ENCODE measurements around the gene ADCY5.

The ADCY5 gene

DNA sequence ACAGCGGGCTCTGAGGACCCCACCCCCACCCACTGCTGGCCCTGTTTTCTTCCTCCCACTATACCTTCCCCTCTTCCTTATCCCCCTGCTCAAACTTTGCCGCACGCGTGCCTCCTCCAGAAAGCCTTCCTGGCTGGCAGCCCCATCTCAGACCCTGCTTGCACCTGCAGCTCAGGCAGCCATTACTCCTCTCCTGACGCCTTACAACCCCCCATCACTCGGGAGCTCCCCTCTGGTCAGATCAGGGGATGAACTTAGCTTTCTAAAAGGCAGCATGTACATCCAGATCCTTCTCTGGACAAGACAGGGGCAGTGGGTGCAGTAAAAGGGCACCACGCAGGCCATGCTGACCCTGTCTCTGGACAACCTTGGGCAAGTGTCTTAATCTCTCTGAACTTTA is 152.6 kb downstream of the ADCY5 start:
- Histone ChIP-seq H3K27ac (no peak overlapping the region), H3K4me3 (no peak overlapping the region)

DNA sequence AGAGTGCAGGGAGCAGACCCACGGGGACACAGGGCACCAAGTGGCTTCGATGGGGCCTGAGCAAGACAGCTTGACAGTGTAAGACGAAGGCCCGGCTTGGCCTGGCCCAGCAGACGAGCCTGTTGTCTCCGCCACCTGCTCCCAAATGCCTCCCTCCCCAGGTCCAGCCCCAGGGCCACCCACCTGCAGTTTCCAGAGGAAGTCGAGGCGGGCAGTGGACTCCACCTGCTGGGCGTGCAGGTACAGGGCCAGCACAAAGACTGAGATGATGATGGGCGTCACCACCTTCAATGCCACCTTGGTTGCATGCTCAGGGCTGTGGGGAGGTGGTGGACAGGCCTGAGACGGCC is 153.0 kb downstream of the ADCY5 start:
- Histone ChIP-seq H3K27ac (no peak overlapping the region), H3K4me3 (no peak overlapping the region)

DNA sequence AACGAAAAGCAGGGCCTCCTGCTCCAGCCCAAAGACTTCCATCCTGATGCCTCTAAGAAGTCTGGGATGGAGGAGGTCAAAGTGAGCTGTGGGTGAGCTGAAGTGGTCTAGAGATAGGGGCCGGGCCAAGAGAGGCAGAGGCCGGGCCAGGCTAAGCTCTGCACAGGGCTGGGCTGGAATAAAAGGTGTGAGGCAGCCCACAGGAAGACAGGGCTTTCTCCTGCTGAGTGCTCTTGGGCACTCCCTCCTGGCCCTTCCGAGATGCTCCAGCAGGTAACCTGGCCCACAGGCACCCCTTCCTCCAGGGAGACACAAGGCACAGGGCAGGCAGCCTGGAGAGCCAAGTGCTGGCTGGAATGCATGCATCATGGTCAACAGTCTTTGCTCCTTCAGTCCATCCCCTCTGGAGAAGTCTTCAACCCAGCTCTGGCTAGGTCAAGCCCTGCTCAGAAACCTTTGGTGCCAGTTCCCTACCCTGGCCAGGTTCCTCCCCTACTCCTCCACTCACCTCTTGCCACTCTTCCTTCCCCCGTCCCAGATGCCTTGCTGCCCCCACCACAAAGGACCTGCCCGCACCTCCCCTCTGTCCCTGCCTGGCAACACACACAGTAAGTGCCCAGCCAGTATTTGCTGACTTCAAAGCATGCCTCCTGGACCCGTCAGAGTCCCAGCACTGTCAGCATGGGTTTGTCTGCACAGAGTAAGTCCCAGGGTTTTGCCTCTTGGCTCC is 153.6 kb downstream of the ADCY5 start:
- no peak overlapping the region for H3K27ac ChIP-seq
- H3K4me3 ChIP-seq: no peak overlapping the region

DNA sequence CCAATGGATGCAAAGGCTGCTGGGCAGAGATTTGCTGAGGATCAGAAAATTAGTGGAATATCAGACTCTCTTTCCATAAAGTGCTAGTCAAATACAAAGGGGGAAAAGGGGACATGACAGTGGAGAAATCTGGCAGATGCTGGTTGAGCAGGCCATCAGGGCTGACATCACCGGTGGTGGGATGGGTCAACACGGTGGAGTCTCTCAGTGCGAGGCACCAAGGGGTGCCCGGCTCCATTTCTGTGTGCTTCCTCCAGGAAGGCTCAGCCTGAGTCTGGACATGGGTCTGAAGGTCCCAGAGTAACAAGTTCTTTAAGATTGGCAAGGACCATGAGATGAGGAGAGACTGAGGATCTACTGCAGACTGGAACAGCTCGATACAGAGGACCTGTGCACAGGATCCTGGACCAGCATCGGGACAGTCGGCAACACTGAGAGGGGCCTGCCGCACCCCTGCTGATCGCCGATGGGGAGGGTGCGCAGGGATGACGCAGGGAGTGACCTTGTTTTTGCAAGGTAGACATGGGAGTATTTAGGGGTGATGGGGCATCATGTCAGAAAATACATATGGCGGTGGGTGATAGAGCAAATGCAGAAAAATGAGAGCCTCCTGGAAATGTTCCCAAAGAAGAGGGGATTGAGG is 154.5 kb downstream of the ADCY5 start:
- Histone ChIP-seq H3K27ac (no peak overlapping the region), H3K4me3 (no peak overlapping the region)

DNA sequence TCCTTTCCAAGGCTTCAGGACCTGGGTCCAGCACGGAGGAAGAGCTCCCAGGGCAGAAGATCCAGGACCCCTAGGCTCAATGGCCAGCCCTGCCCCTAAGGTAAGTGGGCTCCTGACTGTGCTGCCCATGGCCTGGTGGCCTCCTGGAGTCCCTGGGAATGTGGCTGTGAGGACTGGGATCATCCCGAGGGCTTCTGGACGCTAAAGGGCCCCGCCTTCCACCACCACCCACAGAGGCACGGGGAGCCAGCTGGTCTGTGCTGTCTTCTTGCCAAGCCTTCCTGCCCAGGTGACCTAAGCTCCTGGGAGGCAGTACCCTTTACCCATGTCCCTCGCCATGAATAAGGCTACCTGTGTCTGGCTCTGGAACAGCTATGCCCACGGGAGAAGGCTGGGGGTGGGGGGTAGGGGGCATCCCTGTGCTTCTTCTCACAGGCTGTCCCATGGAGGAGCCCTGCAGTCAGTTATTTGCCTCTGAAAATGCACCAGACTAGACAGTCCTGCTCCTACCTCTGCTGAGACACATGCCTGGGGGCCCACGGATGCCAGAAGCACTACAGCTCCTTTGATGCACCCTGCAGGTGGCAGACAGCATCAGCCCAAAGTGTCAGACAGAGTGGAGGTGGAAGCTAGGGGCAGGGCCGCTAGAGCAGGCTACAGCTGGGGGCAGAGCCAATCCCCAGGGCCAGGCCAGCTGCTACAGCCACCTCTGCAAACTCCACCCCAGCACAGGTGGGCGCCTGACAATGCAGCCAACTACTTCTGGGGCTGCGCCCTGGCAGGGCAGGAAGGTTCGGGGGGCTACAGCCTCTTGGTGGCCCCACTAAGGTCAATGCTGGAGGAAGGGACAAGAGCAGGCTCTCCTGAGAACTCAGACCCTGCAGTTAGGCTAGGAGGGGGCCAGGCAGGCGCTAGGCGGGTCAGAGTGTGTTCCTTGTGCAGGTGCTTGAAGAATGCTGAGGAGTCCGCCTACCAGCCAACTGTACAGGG is 156.3 kb downstream of the ADCY5 start:
- H3K27ac ChIP-seq: no peak overlapping the region

DNA sequence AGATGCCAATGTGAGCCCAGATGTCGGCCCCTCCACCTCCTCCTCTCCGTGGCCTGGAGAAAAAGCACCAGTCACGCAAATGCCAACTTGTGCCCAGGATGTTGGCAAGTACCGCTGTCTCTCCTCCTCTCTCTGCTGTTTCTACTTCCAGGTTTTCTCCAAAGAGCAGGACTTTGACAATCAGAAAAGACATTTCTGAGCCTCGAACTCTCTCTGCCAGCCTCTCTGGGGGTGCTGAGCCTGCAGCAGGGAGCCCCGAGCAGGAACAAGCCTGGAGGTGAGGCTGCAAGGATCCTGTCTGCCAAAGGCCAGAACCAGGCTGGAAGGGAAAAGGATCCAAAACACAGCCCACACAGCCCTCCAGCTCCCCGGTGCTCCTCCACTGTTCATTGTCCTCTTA is 157.5 kb downstream of the ADCY5 start:
- no peak overlapping the region for H3K27ac ChIP-seq
- H3K4me3 ChIP-seq: no peak overlapping the region

More for the DNA sequence above, 156.3 kb downstream of the ADCY5 start:
- H3K4me3 ChIP-seq: no peak overlapping the region

DNA sequence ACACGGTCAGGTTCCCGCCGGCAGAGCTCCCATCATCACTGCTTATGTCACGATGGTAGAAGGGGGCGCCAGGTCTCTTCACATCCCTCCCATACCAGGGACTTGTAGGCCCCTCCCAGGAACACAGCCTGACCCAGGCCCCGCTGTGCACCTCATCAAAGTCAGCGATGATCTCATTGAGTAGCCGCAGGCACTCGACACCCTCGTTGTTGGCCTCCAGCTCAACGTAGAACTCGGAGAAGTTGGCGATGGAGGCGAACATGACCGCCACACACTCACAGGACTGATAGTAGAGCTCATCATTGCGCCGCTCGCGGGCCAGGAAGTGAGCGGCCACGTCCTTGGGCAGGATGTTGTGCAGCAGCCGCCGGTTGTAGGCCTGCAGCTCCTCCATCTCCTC is 157.9 kb downstream of the ADCY5 start:
- Histone ChIP-seq H3K4me3 (no peak overlapping the region), H3K27ac (no peak overlapping the region)

DNA sequence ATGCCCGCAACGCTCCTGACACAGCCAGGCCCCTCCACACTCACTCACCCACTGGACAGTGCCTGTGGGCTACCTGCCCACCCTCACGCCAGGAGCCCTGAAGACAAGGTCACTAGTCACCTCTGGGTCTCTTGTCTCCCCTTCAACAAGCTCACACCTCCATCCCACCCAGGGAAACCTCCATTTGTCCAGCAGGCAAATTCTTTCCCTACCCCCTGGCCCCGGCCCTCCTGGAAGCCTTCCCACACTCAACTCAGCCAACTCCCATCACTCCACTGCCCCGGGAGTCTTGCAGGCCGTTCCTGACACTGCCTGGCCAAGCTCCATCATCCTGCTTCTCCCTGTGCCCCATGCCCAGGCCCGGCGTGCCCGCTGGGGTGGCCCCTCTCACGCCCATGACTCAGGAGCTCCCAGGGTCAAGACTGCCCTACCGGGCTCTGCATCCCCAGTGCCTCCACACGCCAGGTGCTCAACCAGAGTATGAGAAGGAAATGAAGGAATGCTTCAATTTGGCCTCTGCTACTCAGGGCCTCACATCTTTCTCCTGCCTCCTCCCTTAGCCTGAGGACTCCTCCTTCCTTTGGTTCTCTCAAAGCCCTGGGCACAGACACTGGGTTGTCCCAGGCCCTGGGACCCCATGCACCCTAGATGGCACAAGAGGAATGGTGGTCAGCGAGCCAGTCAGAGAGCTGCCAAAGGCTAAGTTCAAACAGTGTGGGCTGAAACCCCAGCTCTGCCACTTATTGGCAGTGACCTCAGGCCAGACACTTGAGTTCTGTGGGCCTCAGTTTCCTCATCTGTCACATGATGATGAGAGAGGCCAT is 158.6 kb downstream of the ADCY5 start:
- Histone ChIP-seq H3K27ac (no peak overlapping the region), H3K4me3 (no peak overlapping the region)

DNA sequence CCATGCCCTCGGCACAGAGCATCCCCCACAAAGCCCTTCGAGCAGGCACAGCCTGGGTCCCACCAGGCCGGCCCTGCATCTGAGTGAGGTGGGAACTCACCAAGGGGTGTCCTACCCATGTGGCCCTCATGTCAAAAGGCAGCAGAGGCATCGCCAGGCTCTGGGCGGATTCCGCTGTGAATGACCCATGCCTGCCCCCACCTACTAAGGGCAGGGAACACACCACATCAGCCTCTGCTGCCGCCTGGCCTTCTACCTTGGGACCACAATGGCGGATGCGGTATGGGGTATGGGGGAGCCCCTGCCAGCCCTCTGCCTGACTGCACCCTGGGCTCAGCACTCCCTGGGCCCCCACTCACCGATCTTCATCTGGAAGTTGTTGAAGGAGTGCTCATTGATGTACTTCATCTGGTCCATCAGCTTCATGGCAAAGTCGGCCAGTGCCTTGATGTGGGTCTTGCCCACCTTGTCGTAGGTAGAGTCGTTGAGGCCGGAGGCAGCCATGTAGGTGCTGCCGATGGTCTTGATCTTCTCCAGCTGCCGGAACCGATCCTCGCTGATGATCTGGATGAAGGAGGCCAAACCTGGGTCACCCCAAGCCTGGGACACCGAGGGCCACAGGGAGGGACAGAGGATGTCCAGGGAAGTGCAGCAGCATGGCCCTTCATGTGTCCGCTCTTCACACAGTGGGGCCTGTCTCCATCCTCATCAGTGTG is 159.3 kb downstream of the ADCY5 start:
- no peak overlapping the region for H3K27ac ChIP-seq

DNA sequence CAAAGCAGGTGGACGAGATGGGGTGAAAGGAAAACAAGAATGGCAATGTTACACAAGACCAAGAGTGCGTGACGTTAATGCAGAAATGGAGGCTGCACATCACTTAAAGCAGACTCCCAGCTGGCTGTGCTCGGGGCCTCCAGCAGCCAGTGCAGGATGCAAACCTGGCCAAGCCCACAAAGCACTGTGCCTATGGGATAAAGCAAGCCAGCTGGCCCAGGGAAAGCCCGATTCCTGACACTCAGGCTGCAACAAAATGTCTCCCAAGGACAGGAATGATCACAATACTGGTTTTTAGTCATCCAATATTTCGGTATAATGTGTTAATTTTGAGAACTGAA is 161.0 kb downstream of the ADCY5 start:
- Histone ChIP-seq H3K4me3 (no peak overlapping the region), H3K27ac (no peak overlapping the region)

More for the DNA sequence above, 159.3 kb downstream of the ADCY5 start:
- no peak overlapping the region for H3K4me3 ChIP-seq

DNA sequence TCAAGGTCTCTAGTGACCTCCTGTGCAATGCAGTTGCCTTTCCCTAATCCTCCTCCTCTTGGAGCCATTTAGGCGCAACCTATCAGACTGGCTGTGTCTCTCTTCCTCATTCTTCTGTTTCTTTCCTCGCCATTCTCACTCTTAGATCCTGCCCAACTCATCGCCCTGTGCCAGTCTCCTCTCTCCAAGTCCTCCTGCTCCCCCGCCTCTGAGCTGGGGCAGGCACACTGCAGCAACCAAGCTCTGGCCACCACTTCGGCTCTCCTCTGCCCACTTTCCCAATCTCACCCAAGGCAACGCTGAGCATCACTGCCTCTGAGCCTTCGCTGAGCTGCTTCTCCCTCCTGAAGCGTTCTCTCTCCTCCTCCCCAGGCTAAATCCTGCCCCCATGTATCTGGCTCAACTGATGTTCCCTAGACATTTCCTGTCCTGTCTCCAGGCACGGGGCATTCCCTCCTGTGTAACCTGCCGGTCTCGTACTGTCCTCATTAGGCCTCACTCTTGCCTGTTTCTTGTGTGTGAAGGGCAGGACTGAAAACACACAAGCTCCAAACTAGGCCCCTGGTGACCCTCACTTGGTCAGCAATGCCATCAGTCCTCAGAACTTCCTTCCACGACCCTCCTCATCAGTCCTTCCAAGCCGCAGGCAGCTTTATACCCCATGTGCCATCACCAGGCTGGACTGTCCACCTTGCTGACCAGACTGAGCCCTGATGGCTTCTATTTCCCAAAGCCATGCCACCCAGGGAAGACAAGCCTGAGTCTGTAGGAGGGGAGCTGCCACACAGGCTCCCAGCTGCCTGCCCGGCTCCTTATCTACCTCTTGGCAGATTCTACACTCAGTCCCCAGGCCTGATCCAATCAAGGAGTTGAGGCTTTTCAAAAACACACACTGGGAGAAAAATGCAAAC is 161.6 kb downstream of the ADCY5 start:
- Histone ChIP-seq H3K4me3 (no peak overlapping the region), H3K27ac (no peak overlapping the region)

DNA sequence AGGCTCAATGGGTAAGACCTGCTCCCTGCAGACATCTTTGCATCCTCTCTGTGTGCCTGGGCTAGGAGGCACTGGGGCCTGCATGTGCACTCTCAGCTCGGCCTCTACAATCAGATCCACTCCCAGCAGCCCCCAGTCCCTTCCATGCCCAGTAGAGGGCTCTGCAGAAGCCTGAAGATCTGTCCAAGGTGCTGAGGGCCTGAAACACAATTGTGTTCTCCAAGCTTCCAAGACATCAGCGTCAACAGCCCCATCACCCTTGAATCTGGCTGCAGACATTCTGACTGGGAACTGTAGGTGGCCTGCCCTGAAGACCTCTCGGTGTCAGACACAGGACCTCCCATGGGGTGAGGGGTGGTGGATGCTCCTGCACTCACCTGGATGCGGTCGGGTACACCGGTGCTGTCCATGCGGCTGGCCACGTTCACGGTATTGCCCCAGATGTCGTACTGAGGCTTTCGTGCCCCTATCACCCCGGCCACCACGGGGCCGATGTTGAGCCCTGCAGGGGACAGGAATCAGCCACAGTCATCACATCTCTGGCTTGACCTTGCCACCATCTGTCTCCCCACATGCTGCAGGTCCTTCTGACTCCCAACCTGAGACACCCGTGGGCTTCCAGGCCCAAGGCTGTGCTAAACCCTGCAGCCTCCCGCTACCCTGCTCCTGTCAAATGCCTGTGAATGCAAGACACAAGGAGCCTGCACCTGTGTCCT is 162.4 kb downstream of the ADCY5 start:
- Histone ChIP-seq H3K27ac (no peak overlapping the region), H3K4me3 (no peak overlapping the region)

DNA sequence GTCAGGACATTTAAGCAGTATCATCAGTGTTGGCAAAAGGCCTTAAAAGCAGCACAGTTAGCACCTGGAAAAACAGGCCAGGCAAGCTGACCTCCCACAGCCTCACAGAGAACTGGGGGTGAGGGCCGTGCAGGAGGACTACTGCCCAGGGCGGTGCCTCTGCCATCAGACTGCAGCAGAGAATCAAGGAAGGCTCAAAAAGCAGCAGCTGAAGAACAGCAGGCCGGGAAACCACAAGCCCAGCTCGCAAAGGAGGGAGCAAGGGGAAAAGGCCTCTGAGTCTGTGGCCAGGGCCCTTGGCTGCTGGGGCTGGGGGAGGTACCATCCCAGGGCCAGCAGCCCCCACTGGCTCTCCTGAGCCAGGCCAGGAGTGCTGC is 163.0 kb downstream of the ADCY5 start:
- Histone ChIP-seq H3K27ac (no peak overlapping the region), H3K4me3 (no peak overlapping the region)

DNA sequence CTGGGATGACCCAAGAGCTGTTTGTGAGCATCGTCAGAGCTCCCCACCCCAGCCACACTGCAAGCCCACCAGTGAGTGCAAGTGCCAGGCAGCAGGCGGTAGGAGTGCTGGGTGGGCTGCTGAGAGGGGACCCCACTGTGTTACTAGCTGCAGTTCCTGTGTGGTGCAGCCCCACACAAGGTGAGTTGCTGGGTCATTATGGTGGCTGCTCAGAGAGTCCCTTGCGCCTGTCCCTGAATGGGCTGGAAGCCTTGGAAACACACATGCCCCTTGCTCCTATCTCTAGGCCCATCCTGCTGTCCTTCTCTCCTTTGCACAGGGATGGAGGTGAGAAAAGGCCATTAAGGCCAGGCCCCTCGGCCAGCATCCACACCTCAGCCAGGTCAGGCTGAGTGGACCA is 163.4 kb downstream of the ADCY5 start:
- no peak overlapping the region for H3K27ac ChIP-seq

DNA sequence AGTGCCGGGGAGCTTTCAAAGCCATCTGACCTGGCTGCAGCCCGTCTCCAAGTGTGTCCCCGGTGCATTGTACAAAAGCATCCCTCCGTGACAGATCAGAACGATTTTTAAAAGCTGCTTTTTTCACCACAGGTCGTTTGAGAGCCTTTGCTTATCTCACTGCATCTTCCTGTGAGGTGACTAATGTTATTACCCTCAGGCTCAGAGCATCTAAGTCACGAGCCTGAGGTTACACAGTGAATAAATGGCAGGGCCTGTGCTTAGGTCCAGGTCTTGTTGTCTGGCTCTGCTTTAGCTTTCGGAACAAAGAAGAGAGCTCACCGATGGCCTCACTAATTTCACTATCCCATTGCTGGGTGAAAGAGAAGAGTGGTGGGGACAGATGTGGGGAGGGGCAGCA is 163.8 kb downstream of the ADCY5 start:
- Histone ChIP-seq H3K27ac (no peak overlapping the region), H3K4me3 (no peak overlapping the region)

More for the DNA sequence above, 163.4 kb downstream of the ADCY5 start:
- H3K4me3 ChIP-seq: no peak overlapping the region

DNA sequence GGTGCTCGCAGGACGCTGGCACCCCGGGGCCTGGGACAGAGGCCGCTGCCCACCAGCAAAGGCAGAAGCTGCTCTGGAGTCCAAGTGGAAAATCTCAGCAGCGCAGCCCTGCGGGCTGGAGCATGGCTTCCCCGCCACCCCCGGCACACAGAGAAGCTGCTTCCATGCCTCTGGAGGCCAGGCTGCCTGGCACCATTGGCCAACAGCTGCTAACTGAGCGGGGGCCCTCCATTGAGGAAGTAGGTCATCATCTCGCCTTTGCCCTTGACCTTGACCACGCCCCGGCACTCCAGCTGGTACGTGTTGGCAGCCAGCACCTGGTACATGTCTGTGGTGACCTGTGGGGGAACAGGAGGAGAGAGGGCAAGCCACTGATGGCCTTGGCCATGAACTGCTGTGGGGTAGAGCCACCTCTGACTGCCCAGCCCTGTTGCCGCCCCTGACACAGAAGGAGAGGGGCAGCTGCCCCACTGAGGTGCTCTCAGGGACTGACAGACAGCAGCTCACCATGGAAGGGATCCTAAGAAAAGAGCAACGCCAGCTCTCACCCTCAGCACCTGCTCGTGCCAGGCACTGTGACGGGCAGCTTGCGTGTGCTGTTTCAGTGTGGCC is 164.4 kb downstream of the ADCY5 start:
- Histone ChIP-seq H3K27ac (no peak overlapping the region), H3K4me3 (no peak overlapping the region)

All from skin epidermis (tissue), 12 donors.